ENCODE data around the gene CDH4.

Gene CDH4

DNA sequence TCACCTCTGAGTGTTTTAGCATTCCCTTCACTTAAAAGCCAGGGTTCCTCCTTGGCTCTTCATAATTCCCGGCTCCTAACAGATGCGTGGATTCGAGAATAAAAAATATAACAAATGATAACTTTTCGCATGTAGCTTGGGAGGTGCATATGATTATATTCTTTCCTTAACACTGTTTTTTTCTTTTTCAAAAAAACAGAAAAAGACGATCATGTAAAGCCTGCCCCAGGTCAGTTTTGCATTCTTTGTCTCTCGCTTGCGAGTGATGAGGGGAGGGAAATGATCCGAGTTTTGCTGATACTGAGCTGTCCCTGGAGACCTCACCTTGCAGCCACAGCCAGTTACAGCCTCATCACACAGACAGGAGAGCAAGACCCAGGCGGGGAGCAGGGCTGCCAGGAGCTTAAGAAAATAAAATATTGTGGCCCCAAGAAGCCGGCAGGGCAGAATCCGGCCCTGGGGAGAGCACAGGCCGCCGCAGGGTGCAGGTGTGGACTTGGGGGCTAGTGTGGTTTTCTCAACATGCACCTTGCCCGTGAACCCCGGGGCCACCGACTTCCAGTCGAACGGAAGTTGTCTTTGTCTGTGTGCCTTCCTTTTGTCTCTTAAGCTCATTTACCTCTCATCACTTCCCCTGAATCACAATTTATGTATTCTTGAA lies 511.8 kb downstream of the CDH4 start:
- no peak for DNase-seq

DNA sequence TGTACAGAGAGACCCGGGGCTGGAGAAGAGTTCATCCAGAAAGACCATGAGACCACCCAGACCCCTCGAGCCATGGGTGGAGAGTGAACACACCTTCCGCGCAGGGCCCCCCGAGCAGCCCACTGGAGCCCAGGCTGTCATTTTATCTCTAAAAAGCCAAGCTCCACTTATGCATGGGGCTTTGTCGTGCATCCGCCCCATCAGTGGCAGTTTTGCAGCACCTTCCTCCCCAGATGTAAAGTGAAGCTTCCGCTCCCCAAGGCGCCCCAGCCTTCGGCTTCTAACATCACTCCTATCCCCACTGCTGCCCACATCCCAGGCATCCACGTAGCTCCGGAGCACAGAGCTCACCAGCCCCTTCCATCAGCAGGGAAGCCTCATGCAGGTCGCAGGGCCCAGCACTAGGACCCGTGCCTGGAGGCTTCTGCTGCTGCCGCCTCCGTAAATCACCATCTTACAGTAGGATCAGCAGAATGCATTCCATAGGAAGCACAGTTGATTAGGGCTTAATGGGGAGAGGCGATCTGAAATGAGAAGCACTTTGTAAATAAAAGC lies 512.5 kb downstream of the CDH4 start:
- no peak for DNase-seq

DNA sequence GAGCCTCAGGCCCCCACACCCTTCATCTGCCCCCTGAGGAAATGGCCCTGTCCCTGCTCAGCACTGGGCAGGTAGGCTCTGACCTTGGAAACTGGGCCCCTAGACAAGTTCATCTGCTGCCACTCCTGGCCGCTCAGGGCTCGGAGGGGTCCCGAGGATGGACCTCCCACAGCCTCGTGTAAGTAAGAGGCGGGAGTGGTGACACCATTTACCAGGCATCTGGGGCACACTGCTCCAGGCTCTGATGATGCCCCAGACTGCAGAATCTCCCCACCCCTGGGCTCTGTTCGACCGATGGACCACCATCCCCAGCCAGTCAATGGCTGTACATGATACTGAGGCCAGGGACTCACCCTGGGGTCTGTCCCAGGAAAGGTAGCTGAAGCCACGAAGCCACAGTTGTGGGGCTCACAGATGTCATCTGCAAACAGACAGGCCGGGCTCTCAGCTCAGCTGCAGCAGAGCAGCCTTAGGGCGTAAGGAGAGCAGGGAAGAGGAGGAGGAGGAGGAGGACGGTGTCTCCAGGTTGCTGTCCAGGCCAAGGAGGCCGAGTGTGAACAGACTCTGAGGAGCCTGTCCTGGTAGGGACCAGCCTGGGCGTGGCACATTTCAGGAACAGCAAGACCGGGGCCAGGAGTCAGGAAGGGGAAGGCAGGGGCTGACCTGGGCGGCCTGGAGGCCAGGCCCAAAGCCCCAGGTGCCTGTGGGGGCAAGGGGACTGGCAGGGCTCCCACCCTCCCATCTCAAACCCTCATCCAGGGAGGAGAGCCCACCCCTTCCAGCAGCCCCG lies 513.2 kb downstream of the CDH4 start:
- no peak for DNase-seq

DNA sequence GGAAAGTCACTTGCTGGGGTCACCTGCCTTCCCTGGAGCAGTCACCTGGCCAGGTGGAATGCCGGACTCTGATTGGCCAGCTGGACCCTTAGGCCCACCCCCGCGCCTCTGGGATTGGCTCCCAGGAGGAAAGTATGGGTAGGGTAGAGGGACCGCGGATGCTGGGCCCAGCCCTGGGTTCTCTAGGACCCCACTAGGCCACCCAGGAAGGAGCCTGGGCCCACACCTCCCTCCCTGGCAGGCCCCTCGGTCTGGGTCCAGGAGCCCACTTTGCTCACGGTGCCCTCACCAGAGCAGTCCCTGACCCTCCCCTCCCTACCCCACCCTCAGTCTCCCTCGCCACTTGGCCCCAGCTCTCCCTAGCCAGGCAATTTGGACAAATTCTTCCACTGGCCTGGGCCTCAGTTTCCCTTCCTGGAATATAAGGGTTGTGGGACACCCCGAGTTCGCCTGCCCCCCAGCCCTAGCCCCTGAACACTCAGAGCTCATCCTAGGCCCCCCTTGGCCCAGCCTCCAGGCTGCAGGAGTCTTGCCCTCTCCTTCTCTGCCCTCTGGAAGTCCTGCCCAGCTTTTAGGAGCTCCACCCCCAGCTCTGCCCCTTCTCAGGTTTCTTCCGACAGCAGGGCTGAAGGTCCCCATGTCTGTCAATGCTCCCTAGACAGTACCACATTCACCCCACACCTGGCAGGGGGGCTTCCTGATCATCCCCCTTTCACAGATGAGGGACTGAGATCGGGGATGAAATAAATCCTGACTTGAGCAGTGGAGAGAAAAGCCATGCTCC lies 514.0 kb downstream of the CDH4 start:
- DNase-seq = no peak

DNA sequence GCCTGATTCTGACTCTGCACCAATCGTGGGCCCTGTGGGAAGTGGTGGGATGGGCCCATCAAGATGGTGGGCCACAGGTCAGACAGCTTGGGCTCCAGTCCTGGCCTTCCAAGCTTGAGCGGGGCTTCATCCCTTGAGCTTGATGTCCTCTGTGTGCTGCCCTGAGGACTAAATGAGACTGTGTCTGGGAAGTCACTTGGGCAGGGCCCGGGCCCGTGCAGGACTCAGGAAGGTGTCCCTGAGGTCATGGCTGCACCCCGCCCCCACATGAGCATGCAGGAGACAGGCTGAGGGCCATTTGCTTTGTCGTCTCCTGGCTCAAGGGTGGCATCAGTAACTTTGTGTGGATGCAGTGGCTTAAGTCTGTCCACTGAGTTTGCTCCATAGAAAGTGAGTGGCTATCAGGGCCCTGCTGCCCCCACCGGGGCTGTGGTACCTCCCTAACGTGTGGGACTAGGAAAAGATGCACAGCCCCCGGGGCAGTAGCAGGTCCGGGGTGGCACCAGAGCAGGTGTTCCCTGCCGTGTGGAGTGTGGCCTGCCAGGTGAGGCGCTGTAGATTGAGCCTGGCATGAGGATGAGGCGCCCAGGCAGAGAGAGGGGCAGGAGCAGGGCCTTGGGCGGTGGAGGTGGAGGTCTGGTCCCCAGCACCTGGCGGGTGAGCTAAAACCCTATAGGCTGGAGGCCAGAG lies 515.0 kb downstream of the CDH4 start:
- no peak for DNase-seq

DNA sequence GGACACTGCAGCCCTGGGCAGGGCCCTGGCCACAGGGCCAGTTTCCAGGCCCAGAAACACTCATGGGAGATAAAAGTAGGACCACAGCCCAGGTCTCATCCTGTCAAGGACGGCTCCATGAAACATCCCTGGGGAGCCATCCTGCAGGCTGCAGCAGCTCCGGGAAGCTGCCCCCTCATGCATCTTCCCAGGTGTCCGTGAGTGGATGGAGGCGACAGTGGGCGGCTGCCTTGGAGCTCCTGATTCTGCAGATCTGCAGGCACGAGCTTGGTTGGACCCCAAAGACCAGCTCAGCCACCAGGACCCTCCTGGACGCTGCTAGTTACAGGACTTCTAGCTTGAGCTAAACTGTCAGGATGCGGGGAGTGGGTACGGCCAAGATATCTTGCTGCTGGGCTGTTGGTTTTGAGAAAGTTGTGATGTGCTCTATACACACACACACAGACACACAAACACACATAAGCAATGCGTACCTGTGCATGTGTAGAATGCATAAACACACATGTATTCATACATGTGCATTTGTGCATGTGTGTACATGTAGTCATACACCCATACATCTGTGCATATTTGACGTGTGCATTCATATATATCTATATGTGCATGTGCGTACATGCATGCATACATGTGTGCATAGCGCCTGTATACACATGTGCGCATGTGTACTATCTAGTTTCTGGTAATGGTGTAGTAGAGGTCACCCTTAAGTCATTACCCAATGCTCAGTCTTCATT lies 515.9 kb downstream of the CDH4 start:
- DNase-seq = no peak

DNA sequence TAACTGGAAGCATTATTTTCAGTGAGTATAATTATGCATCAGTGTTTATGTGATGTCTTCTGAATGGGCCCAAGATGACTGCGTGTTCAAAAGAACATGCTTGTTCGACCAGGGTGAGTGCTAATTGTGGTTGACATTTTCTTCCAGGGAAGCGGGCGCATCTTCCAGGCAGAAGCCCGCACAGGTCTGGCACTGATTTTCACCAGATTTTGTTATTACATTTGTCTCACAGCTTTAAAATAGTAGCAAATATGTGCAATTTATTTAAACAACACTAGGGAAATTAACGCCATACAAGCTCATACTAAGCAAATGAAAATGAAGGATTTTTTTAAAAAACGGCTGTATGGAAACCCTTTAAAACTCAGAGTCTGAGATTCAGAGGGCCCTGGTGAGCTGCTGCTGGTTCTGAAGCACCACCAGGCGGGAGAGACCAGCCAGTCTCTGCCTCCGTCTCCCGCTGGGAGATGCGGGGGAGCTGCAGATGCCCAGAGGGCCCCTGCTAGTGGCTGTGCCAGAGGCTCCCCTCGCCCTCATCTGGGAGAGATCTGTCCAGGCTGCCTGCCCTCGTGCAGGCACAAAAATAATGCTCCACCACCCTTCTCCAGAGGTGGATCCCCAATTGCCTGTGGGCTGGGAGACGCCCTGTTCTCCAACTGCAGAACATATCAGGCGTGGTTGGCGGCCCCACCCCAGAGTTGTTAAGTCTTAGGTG lies 516.7 kb downstream of the CDH4 start:
- no peak for DNase-seq

DNA sequence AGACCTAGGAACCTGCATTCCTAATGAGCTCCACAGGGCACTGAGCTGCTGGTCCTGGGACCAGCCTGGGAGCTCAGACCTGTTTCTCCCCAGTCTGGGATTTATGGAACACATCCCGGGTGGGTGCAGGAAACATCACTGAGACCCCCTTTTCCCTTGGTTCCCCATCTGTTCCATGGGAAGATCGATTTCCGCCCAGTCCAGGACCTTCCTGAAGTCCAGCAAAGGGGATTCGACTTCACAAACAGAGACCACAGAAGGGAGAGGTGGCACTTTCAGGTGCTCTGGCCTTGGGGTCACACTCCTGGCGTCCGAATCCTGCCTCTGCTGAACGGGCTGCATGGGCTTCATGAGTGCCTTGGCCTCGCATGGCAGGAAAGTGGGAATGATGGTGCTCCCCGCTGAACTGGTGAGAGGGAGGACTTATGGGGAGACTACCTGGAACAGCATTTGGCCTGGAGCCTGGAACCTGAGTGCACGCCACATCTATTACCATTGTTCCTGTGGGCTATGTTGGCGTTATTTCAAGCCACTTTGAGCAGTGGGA lies 517.3 kb downstream of the CDH4 start:
- no peak for DNase-seq

DNA sequence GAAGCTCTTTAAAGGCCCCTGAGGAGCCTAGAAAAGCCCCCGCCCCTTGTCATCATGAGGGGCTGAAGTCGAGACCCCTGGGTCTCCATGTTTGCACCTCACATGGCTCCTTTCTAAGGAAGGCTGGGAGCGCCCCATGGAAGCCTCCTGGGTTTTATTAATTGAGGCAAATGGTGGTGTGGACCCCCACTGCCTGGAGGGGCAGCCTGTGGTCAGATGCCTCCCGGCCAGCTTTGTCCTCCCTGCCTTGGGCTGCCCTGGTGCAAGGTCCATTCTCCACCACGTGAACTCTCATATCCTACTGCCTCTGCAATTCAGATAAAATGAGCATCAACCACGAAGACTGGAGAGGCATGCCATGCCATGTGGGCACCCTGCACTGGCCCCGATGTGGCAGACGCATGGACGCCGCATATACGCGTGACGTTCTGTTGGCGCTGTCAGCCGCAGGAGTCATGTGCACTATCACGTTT lies 518.1 kb downstream of the CDH4 start:
- no peak for DNase-seq

DNA sequence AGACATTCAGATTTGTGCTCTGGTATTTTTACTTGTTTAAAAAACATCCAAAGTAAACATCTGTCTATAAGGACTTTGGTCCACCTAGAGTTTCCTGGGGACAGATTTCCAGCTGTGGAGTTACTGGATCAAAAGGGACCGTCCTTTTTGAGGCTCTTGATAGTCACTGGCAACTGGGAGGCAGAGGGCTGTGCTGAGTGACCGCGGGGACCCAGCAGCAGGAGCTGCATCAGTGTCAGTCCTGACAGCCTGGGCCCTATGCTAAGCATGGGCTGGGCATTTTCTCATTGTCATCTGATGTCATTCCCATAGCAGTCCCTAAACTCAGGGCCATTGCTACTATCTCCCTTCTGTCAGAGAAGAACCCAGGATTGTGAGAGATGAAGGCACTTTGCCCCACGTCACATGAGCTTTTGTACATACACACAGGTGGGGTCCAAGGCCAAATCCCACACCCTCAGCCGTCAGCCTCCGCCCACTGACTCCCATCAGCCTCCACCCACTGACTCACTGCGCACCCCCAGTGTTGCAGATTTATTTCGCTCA lies 519.8 kb downstream of the CDH4 start:
- DNase-seq = no peak

DNA sequence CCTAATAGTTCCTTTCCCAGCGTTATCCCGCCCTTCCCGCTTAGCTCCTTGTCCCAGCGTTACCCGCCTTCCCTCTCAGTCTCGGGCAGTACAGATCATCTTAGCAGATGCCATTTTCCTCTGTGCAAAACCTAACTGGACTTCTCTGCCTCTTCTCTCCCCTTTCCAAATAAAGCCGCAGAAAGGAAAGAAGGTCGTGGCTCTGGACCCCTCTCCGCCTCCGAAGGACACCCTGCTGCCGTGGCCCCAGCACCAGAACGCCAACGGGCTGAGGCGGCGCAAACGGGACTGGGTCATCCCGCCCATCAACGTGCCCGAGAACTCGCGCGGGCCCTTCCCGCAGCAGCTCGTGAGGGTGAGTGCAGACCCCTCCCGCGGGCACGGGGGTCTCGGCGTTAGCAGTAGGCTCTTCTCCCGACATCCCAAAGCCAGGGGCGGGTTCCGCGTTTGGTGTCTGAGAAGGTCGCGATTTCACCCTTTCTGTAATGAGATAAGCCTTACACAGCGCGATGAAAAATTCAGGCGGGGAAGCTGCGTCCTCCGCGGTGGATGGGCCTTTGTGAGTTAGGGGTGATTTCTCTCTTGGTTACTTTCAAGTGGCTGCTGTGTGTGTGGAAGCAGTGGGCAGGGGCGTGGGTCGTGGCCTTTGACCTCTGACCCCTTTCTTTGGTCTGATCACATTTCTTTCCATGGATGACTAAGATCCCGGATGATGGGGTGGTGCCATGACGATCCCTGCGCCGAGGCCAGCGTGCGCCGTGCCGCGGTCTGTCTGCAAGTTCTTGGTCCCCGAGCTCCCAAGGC lies 521.0 kb downstream of the CDH4 start:
- DNase-seq = no peak

DNA sequence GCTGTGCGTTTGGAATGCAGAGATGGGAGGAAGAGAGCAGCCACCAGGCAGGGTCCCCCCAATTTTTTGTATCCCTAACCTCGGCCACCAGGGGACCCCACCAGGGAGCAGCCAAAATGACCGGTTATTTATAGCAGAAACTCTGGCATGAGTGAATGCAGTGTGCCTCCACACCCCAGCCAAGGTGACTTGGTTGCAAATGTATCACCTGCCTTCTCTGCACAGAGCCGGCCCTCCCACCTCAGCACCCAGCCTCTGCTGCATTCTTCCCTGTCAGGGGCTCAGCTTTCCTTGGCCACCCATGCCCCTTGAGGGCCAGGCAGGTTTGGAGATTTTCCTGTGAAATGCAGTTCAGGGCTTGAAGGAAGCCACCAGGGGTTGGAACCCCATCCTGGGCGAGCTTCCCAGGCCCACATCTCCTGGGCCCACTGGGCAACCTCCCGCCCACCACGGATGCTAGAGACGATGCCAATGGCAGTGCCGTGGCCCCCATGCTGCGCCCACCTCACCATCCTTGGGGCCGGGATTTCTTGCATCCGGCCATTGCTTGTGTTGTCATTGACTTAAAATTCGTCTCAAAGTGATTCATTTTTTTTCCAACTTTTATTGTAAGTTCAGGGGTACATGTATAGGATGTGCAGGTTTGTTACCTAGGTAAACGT lies 522.0 kb downstream of the CDH4 start:
- no peak for DNase-seq

DNA sequence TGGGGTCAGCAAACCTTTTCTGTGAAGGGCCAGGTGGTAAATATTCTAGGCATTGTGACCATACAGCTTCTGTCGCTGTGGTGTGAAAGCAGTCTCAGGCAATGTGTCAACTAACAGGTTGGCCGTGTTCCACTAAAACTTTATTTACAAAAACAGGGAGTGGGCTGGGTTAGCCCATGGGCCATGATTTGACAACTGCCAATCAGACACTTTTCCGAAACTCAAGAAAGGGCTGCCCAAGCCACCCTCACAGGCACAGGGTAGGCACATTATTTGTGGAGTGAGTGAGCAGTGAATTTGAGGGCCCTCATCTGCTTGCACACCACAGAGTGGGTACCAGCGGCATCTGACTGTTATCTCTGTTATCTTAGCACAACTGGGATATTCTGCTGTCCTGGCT lies 523.4 kb downstream of the CDH4 start:
- no peak for DNase-seq

DNA sequence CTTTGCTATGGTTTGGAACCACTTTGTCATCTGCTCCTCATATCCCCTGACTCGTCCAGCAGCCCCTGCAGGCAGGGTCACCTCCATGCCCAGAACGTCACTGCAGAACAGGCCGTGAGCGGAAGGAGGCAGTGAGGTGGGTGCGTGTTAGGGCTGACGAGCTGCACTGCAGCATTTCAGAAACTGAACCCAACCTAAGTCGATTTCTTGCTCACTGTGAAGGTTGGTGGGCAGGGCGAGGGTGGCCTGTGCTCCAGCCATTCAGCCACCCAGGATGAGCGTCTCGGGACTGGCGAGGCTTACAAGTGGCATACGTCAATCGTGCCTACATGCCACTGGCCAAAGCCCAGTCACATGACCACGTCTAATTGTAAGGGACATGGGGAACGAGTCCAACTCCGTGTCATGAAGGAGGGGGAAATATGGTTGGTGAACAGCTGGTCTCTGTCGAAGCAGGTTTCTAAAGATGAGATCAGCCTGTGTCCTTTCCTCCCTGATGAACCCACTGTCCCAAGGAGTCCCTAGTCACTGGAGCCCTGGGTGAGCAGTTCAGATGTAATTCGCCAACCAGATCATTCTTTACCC lies 524.5 kb downstream of the CDH4 start:
- DNase-seq = no peak

DNA sequence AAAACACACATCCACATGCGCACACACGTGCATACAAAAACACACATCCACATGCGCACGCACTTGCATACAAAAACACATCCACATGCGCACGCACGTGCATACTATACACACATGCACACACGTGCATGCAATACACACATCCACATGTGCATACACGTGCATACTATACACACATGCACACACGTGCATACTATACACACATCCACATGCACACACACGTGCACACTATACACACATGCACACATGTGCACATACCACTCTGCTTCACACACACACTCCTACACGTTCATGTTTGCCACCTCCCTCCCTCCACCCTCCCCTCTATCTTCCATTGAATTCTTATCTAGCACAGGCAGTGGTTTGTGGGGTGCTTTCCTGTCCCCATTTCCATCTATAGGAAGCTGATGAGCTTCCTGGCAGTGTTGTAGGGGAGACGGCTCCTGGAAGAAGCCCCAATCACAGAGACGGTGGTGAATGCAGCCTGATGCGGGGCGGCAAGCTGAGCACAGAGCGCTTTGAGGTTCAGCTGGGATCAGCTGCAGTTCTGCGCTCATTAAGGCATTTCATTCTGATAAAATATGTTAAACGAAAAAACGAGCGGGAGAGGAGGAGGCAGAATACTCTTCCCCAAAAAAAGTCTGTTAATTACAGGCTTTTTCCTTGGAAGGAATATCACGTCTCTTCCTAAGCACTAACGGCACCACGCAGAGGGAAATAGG lies 525.9 kb downstream of the CDH4 start:
- DNase-seq = no peak

DNA sequence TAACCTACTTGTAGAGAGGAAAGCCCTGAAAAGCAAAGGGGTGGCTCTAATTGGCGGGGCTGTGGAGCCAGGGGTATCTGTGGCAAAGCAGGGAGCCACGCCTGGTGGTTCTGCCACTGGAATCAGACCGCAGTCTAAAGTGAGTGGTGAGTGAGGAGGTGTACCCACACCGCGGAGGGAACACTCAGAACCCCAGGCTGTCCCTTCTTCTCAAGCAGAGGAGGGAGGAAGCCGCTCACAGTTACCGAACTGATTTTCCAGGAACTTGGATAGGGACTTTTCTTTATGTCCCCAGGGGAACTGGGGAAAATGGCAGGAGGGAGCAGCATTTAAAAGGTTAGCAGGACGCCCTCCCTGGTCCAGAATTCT lies 526.4 kb downstream of the CDH4 start:
- DNase-seq = no peak

DNA sequence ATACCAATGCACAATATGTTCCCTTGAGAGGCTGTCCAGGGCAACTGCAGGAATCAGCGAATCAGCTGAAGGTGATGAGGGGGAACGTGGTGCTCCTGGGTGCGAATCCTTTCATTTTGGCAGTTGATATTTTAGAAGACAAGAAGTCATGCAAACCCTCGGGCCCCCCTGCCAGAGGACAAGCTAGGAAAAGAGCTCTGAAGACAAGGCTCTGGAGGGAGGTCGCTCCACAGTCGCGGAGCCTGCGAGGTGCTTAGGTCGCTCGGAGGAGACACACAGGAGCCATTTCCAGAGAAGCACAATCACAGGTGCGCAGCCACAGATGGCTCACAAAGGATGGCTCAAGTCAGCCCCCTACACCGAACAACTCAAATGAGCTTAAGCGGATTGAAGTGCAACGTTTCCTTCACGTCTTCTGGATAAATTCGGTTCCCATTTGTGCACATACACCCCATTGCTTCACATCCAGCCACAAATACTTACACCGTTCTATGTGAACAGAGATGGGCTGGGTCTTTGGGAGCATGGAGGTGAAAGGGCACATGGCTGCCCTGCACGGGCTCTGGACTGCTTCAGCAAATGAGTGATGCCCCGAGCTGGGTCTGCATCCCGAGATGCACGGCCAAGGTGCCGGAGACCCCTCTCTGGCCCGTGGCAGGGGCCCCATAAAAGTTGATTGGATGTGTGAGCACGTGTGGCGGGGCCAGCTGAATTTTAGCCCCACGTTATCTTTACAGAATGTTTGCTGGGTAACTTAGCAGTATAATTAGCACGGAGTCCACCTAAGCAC lies 527.3 kb downstream of the CDH4 start:
- no peak for DNase-seq

Data from NCI-H748 treated with DMSO at 0.1 percent for 48 hours (cell line).